MM.1S (cell line): Measurements from ENCODE around the gene TSPEAR.

Experiments
- DNase-seq: peaks from one replicate; pipeline ENCODE4 v3.0.0-alpha.2; 2015
- H2AFZ ChIP-seq: fragments of 300-600 bp; sonication (generic); 2 replicates; pipeline ENCODE4 v1.6.0; 2016; ENCODE audit warnings: antibody characterized with exemption, low read length
- H3F3A ChIP-seq: fragments of 300-600 bp; sonication (generic); 2 replicates; pipeline ENCODE4 v1.6.1; 2016; ENCODE audit warnings: mild to moderate bottlenecking, antibody characterized with exemption, low read length, moderate library complexity, mixed read lengths; ENCODE audit not compliant: insufficient read depth
- H3K27ac ChIP-seq: fragments of 300-600 bp; sonication (generic); 2 replicates; pipeline ENCODE4 v1.5.1; 2016; ENCODE audit warnings: mild to moderate bottlenecking, low read length
- H3K27me3 ChIP-seq: fragments of 300-600 bp; sonication (generic); replicated peaks from 2 replicates; pipeline ENCODE4 v1.6.0; 2016; ENCODE audit warnings: low read length; ENCODE audit not compliant: insufficient read depth
- H3K36me3 ChIP-seq: fragments of 300-600 bp; sonication (generic); replicated peaks from 2 replicates; pipeline ENCODE4 v1.6.1; 2016; ENCODE audit warnings: mild to moderate bottlenecking, low read length, mixed read lengths; ENCODE audit not compliant: insufficient read depth
- H3K4me1 ChIP-seq: fragments of 300-600 bp; sonication (generic); 2 replicates; pipeline ENCODE4 v1.6.1; 2016; ENCODE audit warnings: low read length, mixed read lengths
- H3K4me2 ChIP-seq: fragments of 300-600 bp; sonication (generic); 2 replicates; pipeline ENCODE4 v1.6.0; 2016; ENCODE audit warnings: low read depth, low read length
- H3K4me3 ChIP-seq: fragments of 300-600 bp; sonication (generic); 2 replicates; pipeline ENCODE4 v1.5.1; 2016; ENCODE audit warnings: low read length, mixed read lengths
- H3K79me2 ChIP-seq: fragments of 300-600 bp; sonication (generic); 2 replicates; pipeline ENCODE4 v1.6.1; 2016; ENCODE audit warnings: mixed run types, low read length, mixed read lengths
- H3K9ac ChIP-seq: fragments of 300-600 bp; sonication (generic); 2 replicates; pipeline ENCODE4 v1.6.1; 2016; ENCODE audit warnings: low read length, mixed read lengths
- H3K9me2 ChIP-seq: fragments of 300-600 bp; sonication (generic); replicated peaks from 2 replicates; pipeline ENCODE4 v1.6.1; 2016; ENCODE audit warnings: mild to moderate bottlenecking, low read length, mixed read lengths; ENCODE audit not compliant: insufficient read depth
- H3K9me3 ChIP-seq: fragments of 300-600 bp; sonication (generic); replicated peaks from 2 replicates; pipeline ENCODE4 v1.6.1; 2016; ENCODE audit warnings: mild to moderate bottlenecking, low read length, mixed read lengths; ENCODE audit not compliant: insufficient read depth
- H4K20me1 ChIP-seq: fragments of 300-600 bp; sonication (generic); 2 replicates; pipeline ENCODE4 v1.6.1; 2016; ENCODE audit warnings: mild to moderate bottlenecking, low read length, moderate library complexity, mixed read lengths; ENCODE audit not compliant: insufficient read depth
- CTCF ChIP-seq: fragments of 300-600 bp; sonication (generic); IDR thresholded peaks from 2 replicates; pipeline ENCODE4 v1.5.1; 2016; ENCODE audit warnings: antibody characterized with exemption, low read length, mixed read lengths
- EZH2 ChIP-seq: fragments of 300-600 bp; sonication (generic); optimal IDR thresholded peaks from 2 replicates; pipeline ENCODE3; 2017; ENCODE audit warnings: low read depth, mild to moderate bottlenecking, antibody characterized with exemption, low read length, mixed read lengths
- EZH2phosphoT487 ChIP-seq: fragments of 300-600 bp; sonication (generic); IDR thresholded peaks from 2 replicates; pipeline ENCODE4 v1.6.1; 2018; ENCODE audit warnings: antibody characterized with exemption, low read length

TSPEAR gene

DNA sequence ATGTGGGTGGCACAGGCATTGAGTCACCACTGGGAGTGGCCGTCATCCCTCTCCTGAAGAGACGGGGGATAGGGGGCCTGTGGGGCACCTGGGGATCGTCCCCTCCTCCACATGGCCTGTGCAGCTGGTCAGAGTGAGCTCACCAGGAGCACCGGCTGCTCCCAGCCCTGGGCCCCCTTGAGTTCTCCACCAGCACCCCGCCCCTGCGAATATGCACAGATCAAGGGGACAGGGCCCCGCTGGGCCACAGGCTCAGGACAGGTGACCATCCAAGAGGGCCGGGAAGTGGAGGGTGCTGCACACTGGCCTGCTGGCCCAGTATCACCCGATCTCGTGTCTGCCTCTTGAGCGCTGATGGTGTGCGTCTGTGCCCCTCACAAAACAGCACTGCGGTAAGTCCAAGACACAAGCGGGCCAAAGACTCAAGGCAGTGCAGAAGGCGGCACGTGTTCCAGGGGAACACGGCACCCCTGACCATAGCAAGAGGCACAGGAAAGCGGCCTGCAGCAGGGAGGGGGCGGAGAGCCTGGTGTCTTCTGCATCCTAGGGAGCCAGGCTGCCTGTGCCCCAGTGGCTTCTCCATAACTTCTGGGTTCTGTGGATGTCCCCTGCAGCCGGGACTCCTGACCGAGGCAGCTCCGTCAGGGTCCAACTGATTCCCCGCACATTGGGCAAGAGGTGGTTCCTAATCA lies 18.1 kb upstream of the TSPEAR start:
- Histone ChIP-seq H3K4me1 (no peaks in the 10 kb centered on the region), H3K4me2 (no peak overlapping the region), H3K27me3 (peaks cover 99% of the 10 kb centered on the region), H3K9me3 (no peaks in the 10 kb centered on the region), H3K4me3 (no peak overlapping the region), H3F3A (no peaks in the 10 kb centered on the region), H3K79me2 (no peaks in the 10 kb centered on the region), H3K9me2 (no peaks in the 10 kb centered on the region), H3K27ac (no peak overlapping the region), H4K20me1 (no peaks in the 10 kb centered on the region), H2AFZ (no peak overlapping the region), H3K36me3 (no peaks in the 10 kb centered on the region), H3K9ac (no peak overlapping the region)
- no peak for DNase-seq
- TF ChIP-seq EZH2phosphoT487 (no peak), CTCF (no peak), EZH2 (no peak)

- Histone ChIP-seq H3K4me2 (no peak overlapping the region), H3K9me2 (no peaks in the 10 kb centered on the region), H2AFZ (no peak overlapping the region), H3K27me3 (peaks cover 100% of the 10 kb centered on the region), H3K4me1 (no peaks in the 10 kb centered on the region), H4K20me1 (no peaks in the 10 kb centered on the region), H3K36me3 (no peaks in the 10 kb centered on the region), H3K4me3 (no peak overlapping the region), H3K27ac (no peak overlapping the region), H3K79me2 (no peaks in the 10 kb centered on the region), H3K9me3 (no peaks in the 10 kb centered on the region), H3F3A (no peaks in the 10 kb centered on the region), H3K9ac (no peak overlapping the region)
- DNase-seq: no peak
- TF ChIP-seq CTCF (no peak), EZH2phosphoT487 (no peak), EZH2 (no peak)
These were observed 17.3 kb upstream of the TSPEAR start for GRCh38 chr21:44728716-44729115.

DNA sequence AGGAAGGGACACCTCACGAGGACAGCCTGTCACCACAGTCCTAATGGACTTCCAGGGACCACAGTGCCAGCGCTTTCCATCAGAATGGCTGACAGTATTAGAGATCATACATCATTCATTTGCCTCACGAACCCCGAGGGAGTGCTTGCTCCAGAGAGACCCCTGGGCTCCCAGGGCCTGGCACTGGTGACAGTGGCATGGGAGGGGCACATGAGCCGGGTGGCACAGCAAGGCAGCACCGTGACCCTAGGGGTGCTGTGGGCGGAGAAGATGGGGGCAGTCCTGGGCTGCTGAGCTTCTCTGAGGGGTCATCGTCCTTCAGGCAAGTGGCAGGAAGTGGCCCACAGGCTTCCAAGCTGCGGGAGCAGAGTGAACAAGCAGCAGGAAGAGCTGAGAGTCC lies 16.4 kb upstream of the TSPEAR start:
- no peak for DNase-seq
- no peak for TF ChIP-seq CTCF
- TF ChIP-seq EZH2phosphoT487: no peak
- no peak for TF ChIP-seq EZH2
- no peak overlapping the region for H3K4me3 ChIP-seq

More for the DNA sequence above, 16.4 kb upstream of the TSPEAR start:
- Histone ChIP-seq H3F3A (no peaks in the 10 kb centered on the region), H3K27me3 (peaks cover 100% of the 10 kb centered on the region), H4K20me1 (no peaks in the 10 kb centered on the region), H2AFZ (no peak overlapping the region), H3K4me1 (no peaks in the 10 kb centered on the region), H3K79me2 (no peaks in the 10 kb centered on the region), H3K4me2 (no peak overlapping the region), H3K27ac (no peak overlapping the region), H3K9ac (no peak overlapping the region), H3K9me3 (no peaks in the 10 kb centered on the region), H3K9me2 (no peaks in the 10 kb centered on the region), H3K36me3 (no peaks in the 10 kb centered on the region)
